ENCODE data around the gene NOTCH2NLA.
"Not testable (repeated sequence)": the region's sequence is repeated elsewhere in the genome, so short reads cannot be mapped to it uniquely, and the experiment has no call there.

- TF ChIP-seq CTCF, POLR2A (IDR thresholded peaks at IDR 0.05): not testable (repeated sequence)
Measured at GRCh38 chr1:146270129-146270528, 41.3 kb upstream of the NOTCH2NLA start.

All from upper lobe of left lung (tissue), 4 donors.